Measurements from ENCODE around the gene JPH3.

- TF ChIP-seq CTCF (IDR thresholded peaks at IDR 0.05): no peak
- no peak for TF ChIP-seq POLR2A (IDR thresholded peaks at IDR 0.05)
Observed at GRCh38 chr16:87558682-87559081, 43.6 kb upstream of the JPH3 start.
